Neural progenitor cell (in vitro differentiated cells): ENCODE data around the gene TSR1. TPM values are rescaled to one million over a fixed set of nuclear protein-coding genes. Genes with fewer than 3 reads are reported as not detected.
A peak's percentile ranks its signal among the peaks of the same experiment; 100 is the strongest.

Source experiments
- DNase-seq: peaks from one replicate; pipeline ENCODE4 v3.0.0-alpha.2; 2016; ENCODE audit warnings: low spot score
- H2AFZ ChIP-seq: fragments of 200-600 bp; sonication (generic); replicated peaks from 2 replicates; pipeline ENCODE4 v1.6.1; 2016; ENCODE audit warnings: antibody characterized with exemption
- H3F3A ChIP-seq: fragments of 200-600 bp; sonication (generic); 2 replicates; pipeline ENCODE4 v1.6.1; 2016; ENCODE audit warnings: antibody characterized with exemption, low read depth
- H3K27ac ChIP-seq: fragments of 200-600 bp; sonication (generic); 2 replicates; pipeline ENCODE4 v1.5.1; 2016; ENCODE audit warnings: mild to moderate bottlenecking
- H3K27me3 ChIP-seq: fragments of 200-600 bp; sonication (generic); 2 replicates; pipeline ENCODE4 v1.6.1; 2016; ENCODE audit warnings: mild to moderate bottlenecking, moderate library complexity
- H3K36me3 ChIP-seq: fragments of 200-600 bp; sonication (generic); 2 replicates; pipeline ENCODE4 v1.5.1; 2016
- H3K4me1 ChIP-seq: fragments of 200-600 bp; sonication (generic); 2 replicates; pipeline ENCODE4 v1.6.1; 2016; ENCODE audit warnings: mixed run types
- H3K4me2 ChIP-seq: fragments of 200-600 bp; sonication (generic); 2 replicates; pipeline ENCODE4 v1.6.1; 2016
- H3K4me3 ChIP-seq: fragments of 200-600 bp; sonication (generic); 2 replicates; pipeline ENCODE4 v1.5.1; 2016
- H3K79me2 ChIP-seq: fragments of 200-600 bp; sonication (generic); 2 replicates; pipeline ENCODE4 v1.6.1; 2016; ENCODE audit warnings: low read depth
- H3K9ac ChIP-seq: fragments of 200-600 bp; sonication (generic); 2 replicates; pipeline ENCODE4 v1.6.1; 2016
- H3K9me3 ChIP-seq: fragments of 200-600 bp; sonication (generic); 2 replicates; pipeline ENCODE4 v1.5.1; 2016; ENCODE audit warnings: low read depth
- H4K20me1 ChIP-seq: fragments of 200-600 bp; sonication (generic); 2 replicates; pipeline ENCODE4 v1.6.1; 2016; ENCODE audit warnings: low read depth
- H3K27ac Mint-ChIP-seq: 3 replicates; pipeline ENCODE4 v1.8.0; 2021; ENCODE audit warnings: mixed read lengths
- H3K27me3 Mint-ChIP-seq: 2 replicates; pipeline ENCODE4 v1.8.0; 2022; ENCODE audit warnings: low read depth, mild to moderate bottlenecking, inconsistent platforms, moderate library complexity, mixed read lengths; ENCODE audit not compliant: insufficient read depth
- H3K36me3 Mint-ChIP-seq: 3 replicates; pipeline ENCODE4 v1.8.0; 2021; ENCODE audit warnings: mixed read lengths
- H3K4me1 Mint-ChIP-seq: 3 replicates; pipeline ENCODE4 v1.8.0; 2021; ENCODE audit warnings: mixed read lengths
- H3K4me3 Mint-ChIP-seq: 3 replicates; pipeline ENCODE4 v1.8.0; 2021; ENCODE audit warnings: mild to moderate bottlenecking, moderate library complexity, mixed read lengths
- H3K9me3 Mint-ChIP-seq: 3 replicates; pipeline ENCODE4 v1.8.0; 2020; ENCODE audit warnings: mixed read lengths
- EZH2 ChIP-seq: fragments of 200-600 bp; sonication (generic); IDR thresholded peaks from 2 replicates; pipeline ENCODE4 v1.6.1; 2017; ENCODE audit warnings: antibody characterized with exemption, mild to moderate bottlenecking, moderate library complexity
- EZH2phosphoT487 ChIP-seq: fragments of 200-600 bp; sonication (generic); IDR thresholded peaks from 2 replicates; pipeline ENCODE4 v1.6.1; 2017; ENCODE audit warnings: antibody characterized with exemption
- total RNA-seq: library from RNA; depleted of rRNA; stranded (reverse); fragments of >200 nt; gene quantifications from 2 replicates; pipeline ENCODE4 v1.2.3, GENCODE V29; 2015; ENCODE audit warnings: low replicate concordance
- TF ChIP-seq, protein P1 (sequence below): fragments of 200-600 bp; sonication (generic); IDR thresholded peaks from 2 replicates; pipeline ENCODE4 v1.5.1; 2017; ENCODE audit warnings: antibody characterized with exemption, mild to moderate bottlenecking

TSR1 gene
- total RNA-seq, 1 donor from 2014 or later = 42.2 TPM

DNA sequence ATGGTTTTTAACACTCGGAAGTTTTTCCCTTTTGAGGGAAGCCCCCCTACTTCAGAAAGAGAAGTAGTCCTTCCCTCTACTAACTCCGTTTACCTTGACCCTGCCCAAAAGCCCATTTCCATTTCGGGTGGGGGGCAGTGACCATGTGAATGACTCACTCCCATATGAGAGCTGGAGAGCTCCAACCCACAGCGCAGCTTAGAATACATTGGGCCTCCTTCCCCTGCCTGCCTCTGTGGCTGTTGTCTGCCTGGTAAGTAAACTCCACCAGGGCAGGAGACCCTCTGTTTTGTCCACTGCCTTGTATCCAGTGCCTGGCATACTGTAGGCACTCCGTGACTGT is 2.0 kb upstream of the TSR1 start:
- peak overlapping the region; percentile 97 for H3K4me2 ChIP-seq
- peaks cover 25% of the 10 kb centered on the region for H3F3A ChIP-seq
- peaks cover 11% of the 10 kb centered on the region for H3K4me1 ChIP-seq
- DNase-seq = peak; percentile 19
- H3K9me3 ChIP-seq = no peaks in the 10 kb centered on the region
- peaks cover 38% of the 10 kb centered on the region for H3K79me2 ChIP-seq
- H3K36me3 ChIP-seq = peaks cover 16% of the 10 kb centered on the region
- H3K27ac ChIP-seq = no peak overlapping the region
- H4K20me1 ChIP-seq = peaks cover 4% of the 10 kb centered on the region
- H3K27ac Mint-ChIP-seq = peak overlapping the region; percentile 53
- peaks cover 24% of the 10 kb centered on the region for H3K4me1 Mint-ChIP-seq
- H3K9ac ChIP-seq = no peak overlapping the region
- H3K4me3 ChIP-seq = peak overlapping the region; percentile 95
- H3K27me3 ChIP-seq = no peaks in the 10 kb centered on the region
- peak overlapping the region; percentile 91 for H3K4me3 Mint-ChIP-seq
- TF ChIP-seq EZH2 (no peak), EZH2phosphoT487 (no peak)
- TF ChIP-seq, protein P1, sequence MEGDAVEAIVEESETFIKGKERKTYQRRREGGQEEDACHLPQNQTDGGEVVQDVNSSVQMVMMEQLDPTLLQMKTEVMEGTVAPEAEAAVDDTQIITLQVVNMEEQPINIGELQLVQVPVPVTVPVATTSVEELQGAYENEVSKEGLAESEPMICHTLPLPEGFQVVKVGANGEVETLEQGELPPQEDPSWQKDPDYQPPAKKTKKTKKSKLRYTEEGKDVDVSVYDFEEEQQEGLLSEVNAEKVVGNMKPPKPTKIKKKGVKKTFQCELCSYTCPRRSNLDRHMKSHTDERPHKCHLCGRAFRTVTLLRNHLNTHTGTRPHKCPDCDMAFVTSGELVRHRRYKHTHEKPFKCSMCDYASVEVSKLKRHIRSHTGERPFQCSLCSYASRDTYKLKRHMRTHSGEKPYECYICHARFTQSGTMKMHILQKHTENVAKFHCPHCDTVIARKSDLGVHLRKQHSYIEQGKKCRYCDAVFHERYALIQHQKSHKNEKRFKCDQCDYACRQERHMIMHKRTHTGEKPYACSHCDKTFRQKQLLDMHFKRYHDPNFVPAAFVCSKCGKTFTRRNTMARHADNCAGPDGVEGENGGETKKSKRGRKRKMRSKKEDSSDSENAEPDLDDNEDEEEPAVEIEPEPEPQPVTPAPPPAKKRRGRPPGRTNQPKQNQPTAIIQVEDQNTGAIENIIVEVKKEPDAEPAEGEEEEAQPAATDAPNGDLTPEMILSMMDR = no peak
- peaks cover 20% of the 10 kb centered on the region for H3K36me3 Mint-ChIP-seq
- peaks cover 7% of the 10 kb centered on the region for H3K27me3 Mint-ChIP-seq
- peak overlapping the region; percentile 88 for H2AFZ ChIP-seq
- H3K9me3 Mint-ChIP-seq = no peaks in the 10 kb centered on the region

DNA sequence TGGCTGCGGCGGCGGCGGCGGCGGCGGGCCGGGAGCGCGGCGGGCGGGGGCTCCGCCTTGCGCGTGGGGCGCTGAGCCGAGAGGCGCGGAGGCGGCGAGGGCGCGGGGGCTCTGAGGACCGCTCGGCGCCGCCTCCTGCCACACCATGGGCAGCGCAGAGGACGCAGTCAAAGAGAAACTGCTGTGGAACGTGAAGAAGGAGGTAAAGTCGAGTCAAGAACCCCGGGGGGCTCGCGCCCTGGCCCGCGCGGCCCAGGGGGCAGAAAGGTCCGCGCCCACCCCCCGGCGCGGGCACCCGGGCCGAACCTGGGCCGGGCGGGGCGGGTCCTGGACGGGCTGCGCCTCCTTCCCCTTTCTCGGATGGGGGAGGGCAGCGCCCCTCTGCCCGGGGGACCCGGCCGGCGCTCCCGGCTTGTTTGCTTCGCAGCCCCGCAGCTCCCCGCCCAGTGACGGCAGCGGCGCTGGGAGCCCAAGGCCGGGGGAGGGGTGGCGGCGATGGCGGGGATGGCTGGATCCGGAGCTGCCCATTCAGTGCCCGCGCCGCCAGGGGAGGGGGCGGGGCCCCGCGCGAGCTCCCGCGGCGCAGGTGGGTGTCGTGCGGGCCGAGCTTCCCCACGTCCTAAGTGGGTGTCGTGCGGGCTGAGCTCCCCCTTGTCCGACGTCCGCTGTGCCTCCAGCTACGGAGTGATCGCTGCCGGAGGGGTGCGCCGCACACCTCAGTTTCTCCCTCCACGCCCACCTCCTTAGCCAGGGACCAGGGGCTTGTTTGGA is 1.5 kb upstream of the TSR1 start:
- peaks cover 22% of the 10 kb centered on the region for H3K36me3 ChIP-seq
- peak overlapping the region; percentile 97 for H3K4me2 ChIP-seq
- H3K9ac ChIP-seq = no peak overlapping the region
- Mint-ChIP-seq H3K4me1 (peaks cover 24% of the 10 kb centered on the region), H3K4me3 (peak overlapping the region; percentile 91), H3K27ac (peak overlapping the region; percentile 53), H3K9me3 (no peaks in the 10 kb centered on the region), H3K27me3 (peaks cover 7% of the 10 kb centered on the region), H3K36me3 (peaks cover 20% of the 10 kb centered on the region)
- H4K20me1 ChIP-seq = peaks cover 4% of the 10 kb centered on the region
- peak overlapping the region; percentile 88 for H2AFZ ChIP-seq
- peaks cover 44% of the 10 kb centered on the region for H3K79me2 ChIP-seq
- H3K27ac ChIP-seq = no peak overlapping the region
- TF ChIP-seq EZH2phosphoT487 (no peak), EZH2 (no peak)
- H3K27me3 ChIP-seq = no peaks in the 10 kb centered on the region
- H3K4me1 ChIP-seq = peaks cover 11% of the 10 kb centered on the region
- peak overlapping the region; percentile 95 for H3K4me3 ChIP-seq
- DNase-seq = peak; percentile 73
- no peaks in the 10 kb centered on the region for H3K9me3 ChIP-seq
- H3F3A ChIP-seq = peaks cover 25% of the 10 kb centered on the region

DNA sequence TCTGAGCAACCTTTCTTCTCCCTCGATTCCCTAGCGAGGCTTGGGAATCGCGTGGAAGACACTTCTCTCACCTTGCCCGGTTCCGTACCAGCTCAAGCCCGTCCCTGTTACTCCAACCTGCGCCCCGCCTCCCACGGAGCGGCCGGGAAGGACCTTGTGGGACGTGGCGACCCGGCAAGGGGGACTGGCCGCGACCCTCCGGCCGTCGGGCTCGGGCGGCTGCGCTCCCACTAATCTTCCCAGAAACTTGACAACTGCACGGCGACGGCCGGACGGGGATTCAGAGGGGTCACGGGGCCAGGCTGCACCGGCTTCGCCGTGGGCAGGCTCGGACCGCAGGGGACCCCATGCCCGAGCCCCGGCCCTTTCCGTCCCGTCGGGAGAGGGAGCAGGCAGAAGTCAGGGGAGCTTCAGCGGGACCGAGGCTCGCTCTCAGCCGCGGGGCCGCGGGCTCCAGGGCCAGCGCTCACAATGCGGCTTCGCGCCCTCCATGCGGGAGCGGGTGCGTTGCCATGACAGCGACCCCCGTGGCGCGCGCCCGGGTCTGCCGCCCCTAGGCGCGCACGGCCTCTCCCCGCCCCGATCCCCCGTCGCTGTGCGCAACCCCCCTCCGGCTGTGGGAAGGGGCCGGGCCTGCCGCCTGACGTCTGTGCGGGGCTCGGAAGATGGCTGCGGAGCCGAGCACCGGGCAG is 741 bp upstream of the TSR1 start, which contains the start of gene SGSM2:
SGSM2 (plus strand) TSS at position 650 of the 692 bp plus-strand sequence. CDS start 188 bp downstream, outside the sequence.
- H3K36me3 Mint-ChIP-seq = peaks cover 20% of the 10 kb centered on the region
- H3K4me1 Mint-ChIP-seq = peaks cover 24% of the 10 kb centered on the region
- peak within 1 kb of the TSS; percentile 99 for H3K4me3 Mint-ChIP-seq
- H3K9me3 Mint-ChIP-seq = no peaks in the 10 kb centered on the region
- H3K4me3 ChIP-seq = peak within 1 kb of the TSS; percentile 95
- peak within 1 kb of the TSS; percentile 97 for H3K4me2 ChIP-seq
- H3K4me1 ChIP-seq = peaks cover 11% of the 10 kb centered on the region
- H3K36me3 ChIP-seq = peaks cover 26% of the 10 kb centered on the region
- peaks cover 4% of the 10 kb centered on the region for H4K20me1 ChIP-seq
- H3F3A ChIP-seq = peaks cover 25% of the 10 kb centered on the region
- H3K27ac Mint-ChIP-seq = peak within 1 kb of the TSS; percentile 66
- H3K27ac ChIP-seq = no peak within 1 kb of the TSS
- DNase-seq = peak; percentile 77
- peaks cover 7% of the 10 kb centered on the region for H3K27me3 Mint-ChIP-seq
- peaks cover 44% of the 10 kb centered on the region for H3K79me2 ChIP-seq
- H2AFZ ChIP-seq = peak within 1 kb of the TSS; percentile 94
- no peaks in the 10 kb centered on the region for H3K9me3 ChIP-seq
- no peaks in the 10 kb centered on the region for H3K27me3 ChIP-seq
- no peak for TF ChIP-seq EZH2phosphoT487
- no peak for TF ChIP-seq EZH2
- TF ChIP-seq, protein P1 = no peak
- H3K9ac ChIP-seq = no peak within 1 kb of the TSS
